Suprapubic skin (tissue), 4 donors: Measurements from ENCODE around the gene DFFA. TPM values are rescaled to one million over a fixed set of nuclear protein-coding genes. Genes with fewer than 3 reads are reported as not detected.

Experiments
- DNase-seq, 2 donors: peaks; one replicate each; pipeline ENCODE4 v3.0.0-alpha.2; 2019; ENCODE audit warnings: low spot score in 2 of 2
- H3K27ac ChIP-seq: fragments of 200-600 bp; sonication (generic); one replicate; pipeline ENCODE4 v1.5.1; 2019
- H3K27me3 ChIP-seq: fragments of 200-600 bp; sonication (generic); one replicate; pipeline ENCODE4 v1.5.1; 2019
- H3K36me3 ChIP-seq: fragments of 200-600 bp; sonication (generic); one replicate; pipeline ENCODE4 v1.5.1; 2019
- H3K4me1 ChIP-seq: fragments of 200-600 bp; sonication (generic); one replicate; pipeline ENCODE4 v1.5.1; 2019
- H3K4me3 ChIP-seq: fragments of 200-600 bp; sonication (generic); one replicate; pipeline ENCODE4 v1.5.1; 2019; ENCODE audit warnings: mild to moderate bottlenecking
- H3K9me3 ChIP-seq: fragments of 200-600 bp; sonication (generic); one replicate; pipeline ENCODE4 v1.5.1; 2019
- CTCF ChIP-seq, 2 donors: fragments of 200-600 bp in 1 of 2; fragments of 450-650 bp in 1 of 2; sonication (generic) in 1 of 2; IDR thresholded peaks; one replicate each; pipeline ENCODE4 v1.5.1; 2016 to 2019; ENCODE audit warnings: antibody characterized with exemption in 2 of 2, mild to moderate bottlenecking in 1 of 2, moderate library complexity in 1 of 2
- EP300 ChIP-seq: sonication (generic); formaldehyde crosslinking; IDR thresholded peaks from one replicate; pipeline ENCODE4 v1.6.1; 2017; ENCODE audit warnings: antibody characterized with exemption
- POLR2A ChIP-seq, 2 donors: fragments of 450-650 bp; IDR thresholded peaks; one replicate each; pipeline ENCODE4 v1.6.1; 2017; ENCODE audit warnings: antibody characterized with exemption in 2 of 2, mild to moderate bottlenecking in 2 of 2, moderate library complexity in 2 of 2
- POLR2AphosphoS5 ChIP-seq, 3 donors: sonication (generic); formaldehyde crosslinking; IDR thresholded peaks; one replicate each; pipeline ENCODE4 v1.6.1; 2017; ENCODE audit warnings: antibody characterized with exemption in 3 of 3
- WGBS: methylation state at CpG from one replicate; pipeline ENCODE4 v1.1.5; 2018; 5-methylcytosine and 5-hydroxymethylcytosine counted together
- total RNA-seq, 4 donors: library from RNA; depleted of rRNA; stranded (reverse); fragments of >200 nt; gene quantifications; one replicate each; pipeline ENCODE4 v1.1.0, GENCODE V29; 2016

Gene DFFA
- total RNA-seq, 4 donors from 2014 or later, result 16.4 to 21.3 (median 20.2) TPM

GRCh38 chr1:10513199-10513598 is 40.9 kb upstream of the DFFA start:
- TF ChIP-seq POLR2A (IDR thresholded peaks at IDR 0.05) (no peak), EP300 (no peak), POLR2AphosphoS5 (IDR thresholded peaks at IDR 0.05) (no peak), CTCF (IDR thresholded peaks at IDR 0.05) (no peak)
- peaks cover 67% of the 10 kb centered on the region for H3K4me1 ChIP-seq
- no peaks in the 10 kb centered on the region for H3K27me3 ChIP-seq
- H3K36me3 ChIP-seq, result no peaks in the 10 kb centered on the region
- WGBS, result 82% methylated on average over 5 of the region's 5 CpGs
- no peaks in the 10 kb centered on the region for H3K9me3 ChIP-seq
- H3K4me3 ChIP-seq, result no peak overlapping the region
- no peak overlapping the region for H3K27ac ChIP-seq
- no peak for DNase-seq

- no peaks in the 10 kb centered on the region for H3K27me3 ChIP-seq
- H3K27ac ChIP-seq, result peak overlapping the region; percentile 59
- no peak for DNase-seq
- 53% methylated on average over 3 of the region's 3 CpGs for WGBS
- H3K4me1 ChIP-seq, result peaks cover 60% of the 10 kb centered on the region
- H3K9me3 ChIP-seq, result no peaks in the 10 kb centered on the region
- H3K36me3 ChIP-seq, result no peaks in the 10 kb centered on the region
- H3K4me3 ChIP-seq, result no peak overlapping the region
- TF ChIP-seq POLR2AphosphoS5 (IDR thresholded peaks at IDR 0.05) (no peak), CTCF (IDR thresholded peaks at IDR 0.05) (no peak), EP300 (no peak), POLR2A (IDR thresholded peaks at IDR 0.05) (no peak)
These were observed 39.2 kb upstream of the DFFA start for GRCh38 chr1:10511494-10511885.

- DNase-seq, result no peak
- peaks cover 53% of the 10 kb centered on the region for H3K4me1 ChIP-seq
These were observed 38.5 kb upstream of the DFFA start for GRCh38 chr1:10510520-10511493.

GRCh38 chr1:10509809-10510509 is 37.6 kb upstream of the DFFA start:
- 72% methylated on average over 6 of the region's 6 CpGs for WGBS
- peaks cover 45% of the 10 kb centered on the region for H3K4me1 ChIP-seq

More at GRCh38 chr1:10510520-10511493, 38.5 kb upstream of the DFFA start:
- H3K36me3 ChIP-seq, result no peaks in the 10 kb centered on the region
- no peaks in the 10 kb centered on the region for H3K9me3 ChIP-seq
- no peaks in the 10 kb centered on the region for H3K27me3 ChIP-seq
- TF ChIP-seq POLR2A (IDR thresholded peaks at IDR 0.05), result no peak
- no peak for TF ChIP-seq EP300
- TF ChIP-seq POLR2AphosphoS5 (IDR thresholded peaks at IDR 0.05), result no peak
- H3K27ac ChIP-seq, result peak overlapping the region; percentile 59
- no peak overlapping the region for H3K4me3 ChIP-seq
- WGBS, result 16% methylated on average over 12 of the region's 12 CpGs

GRCh38 chr1:10508511-10508951 is 36.2 kb upstream of the DFFA start:
- Histone ChIP-seq H3K36me3 (no peaks in the 10 kb centered on the region), H3K27me3 (no peaks in the 10 kb centered on the region), H3K27ac (no peak overlapping the region), H3K9me3 (no peaks in the 10 kb centered on the region), H3K4me1 (peaks cover 35% of the 10 kb centered on the region), H3K4me3 (no peak overlapping the region)
- no peak for DNase-seq
- 91% methylated on average over 3 of the region's 3 CpGs for WGBS
- TF ChIP-seq EP300 (no peak), POLR2AphosphoS5 (IDR thresholded peaks at IDR 0.05) (no peak), POLR2A (IDR thresholded peaks at IDR 0.05) (no peak), CTCF (IDR thresholded peaks at IDR 0.05) (no peak)

More at GRCh38 chr1:10509809-10510509, 37.6 kb upstream of the DFFA start:
- H3K36me3 ChIP-seq, result no peaks in the 10 kb centered on the region
- no peak overlapping the region for H3K4me3 ChIP-seq
- peak overlapping the region; percentile 59 for H3K27ac ChIP-seq
- DNase-seq, result no peak
- no peaks in the 10 kb centered on the region for H3K9me3 ChIP-seq
- H3K27me3 ChIP-seq, result no peaks in the 10 kb centered on the region
- TF ChIP-seq POLR2A (IDR thresholded peaks at IDR 0.05) (no peak), CTCF (IDR thresholded peaks at IDR 0.05) (no peak), EP300 (no peak), POLR2AphosphoS5 (IDR thresholded peaks at IDR 0.05) (no peak)
